Subcutaneous adipose tissue (tissue), 4 donors: ENCODE results near the gene PANX1. TPM values are rescaled to one million over a fixed set of nuclear protein-coding genes. Genes with fewer than 3 reads are reported as not detected.

Experiments used
- CTCF ChIP-seq: fragments of 450-650 bp; IDR thresholded peaks from one replicate; pipeline ENCODE4 v1.5.1; 2016; ENCODE audit warnings: low read depth, mild to moderate bottlenecking, control low read depth, antibody characterized with exemption, moderate library complexity
- total RNA-seq, 4 donors: library from RNA; depleted of rRNA; stranded (reverse); fragments of >200 nt; gene quantifications; one replicate each; pipeline ENCODE4 v1.1.0, GENCODE V29; 2016

Gene PANX1
- total RNA-seq, 4 donors from 2014 or later = 8.9 to 20.3 (median 19.6) TPM

DNA sequence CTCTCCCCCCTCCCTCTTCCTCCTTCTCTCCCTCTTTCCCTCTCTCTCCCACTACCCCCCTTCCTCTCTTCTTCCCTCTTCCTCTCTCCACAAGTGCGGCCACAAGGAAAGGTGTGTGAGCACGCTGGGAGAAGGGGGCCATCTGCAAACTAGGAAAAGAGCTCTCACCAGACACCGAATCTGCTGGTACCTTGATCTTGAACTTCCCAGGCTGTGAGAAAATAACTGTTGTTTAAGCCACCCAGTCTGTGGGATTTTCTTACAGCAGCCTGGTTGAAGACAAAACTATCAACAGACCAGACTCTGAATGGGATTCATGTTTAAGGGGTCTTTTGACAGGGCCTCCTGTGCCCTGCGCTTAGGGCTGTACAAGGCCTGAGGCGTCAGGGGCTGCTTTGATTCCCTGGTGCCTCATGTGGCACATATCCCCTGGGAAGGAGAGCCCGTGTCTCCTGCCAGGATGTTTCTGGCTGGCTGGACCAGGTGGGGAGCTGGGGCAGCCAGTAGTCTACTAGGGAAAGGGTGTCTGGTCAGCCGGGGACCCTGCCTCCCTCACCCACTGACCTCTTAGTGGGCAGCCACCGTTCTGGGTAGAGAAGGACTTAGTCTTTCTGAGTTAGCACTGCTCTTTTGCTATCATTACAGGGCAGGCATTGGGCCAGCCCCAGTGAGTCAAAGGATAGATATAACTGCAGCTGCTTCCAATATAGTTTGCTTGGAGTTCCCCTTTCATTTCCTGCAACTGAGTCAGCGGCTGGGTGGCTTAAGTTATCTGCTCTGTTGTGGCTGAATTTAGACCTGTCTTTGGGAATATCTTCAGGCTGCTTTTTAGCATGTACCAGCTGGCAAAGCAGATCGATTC is 6.2 kb downstream of the PANX1 start:
- no peak for TF ChIP-seq CTCF

DNA sequence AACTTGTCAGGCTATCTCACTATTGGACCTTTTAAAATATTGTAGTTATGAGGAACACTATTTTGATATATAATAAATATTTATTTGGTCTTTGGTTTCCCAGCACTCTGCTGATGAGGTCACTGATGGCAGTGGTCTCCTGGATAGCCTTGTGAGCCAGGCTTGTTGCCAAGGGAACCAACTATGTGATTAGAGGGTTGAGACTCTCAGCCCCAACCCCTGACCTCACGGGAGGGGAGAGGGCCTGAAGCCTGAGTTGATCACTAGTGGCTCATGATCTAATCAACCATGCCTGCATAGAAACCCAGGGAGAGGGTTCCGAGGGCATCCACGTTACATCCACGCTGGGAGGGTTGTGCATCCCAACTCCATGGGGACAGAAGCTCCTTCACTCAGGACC is 10.8 kb downstream of the PANX1 start:
- no peak for TF ChIP-seq CTCF

DNA sequence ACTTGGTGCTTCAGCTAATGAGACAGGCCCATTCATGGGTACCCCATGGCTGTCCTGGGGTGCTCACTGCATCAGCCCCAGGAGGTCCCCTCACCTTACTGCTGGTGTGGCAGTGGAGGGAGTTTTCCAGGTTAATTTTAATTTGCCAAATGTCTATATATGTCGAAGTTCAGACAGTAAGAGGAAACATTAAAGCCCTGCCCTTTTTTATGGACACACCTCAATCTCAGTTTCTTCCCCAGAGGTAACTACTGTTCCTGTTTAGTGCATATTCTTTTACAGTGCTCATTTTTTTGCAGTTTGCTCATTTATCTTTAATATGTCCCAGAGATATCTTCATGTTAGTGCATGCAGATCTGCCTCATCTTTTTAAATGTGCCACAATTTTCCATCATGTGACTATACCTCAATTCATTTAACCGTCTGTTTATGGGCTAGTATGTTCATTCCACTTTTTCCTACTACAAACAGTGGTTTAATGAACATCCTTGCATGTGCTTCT is 11.6 kb downstream of the PANX1 start:
- TF ChIP-seq CTCF = no peak

DNA sequence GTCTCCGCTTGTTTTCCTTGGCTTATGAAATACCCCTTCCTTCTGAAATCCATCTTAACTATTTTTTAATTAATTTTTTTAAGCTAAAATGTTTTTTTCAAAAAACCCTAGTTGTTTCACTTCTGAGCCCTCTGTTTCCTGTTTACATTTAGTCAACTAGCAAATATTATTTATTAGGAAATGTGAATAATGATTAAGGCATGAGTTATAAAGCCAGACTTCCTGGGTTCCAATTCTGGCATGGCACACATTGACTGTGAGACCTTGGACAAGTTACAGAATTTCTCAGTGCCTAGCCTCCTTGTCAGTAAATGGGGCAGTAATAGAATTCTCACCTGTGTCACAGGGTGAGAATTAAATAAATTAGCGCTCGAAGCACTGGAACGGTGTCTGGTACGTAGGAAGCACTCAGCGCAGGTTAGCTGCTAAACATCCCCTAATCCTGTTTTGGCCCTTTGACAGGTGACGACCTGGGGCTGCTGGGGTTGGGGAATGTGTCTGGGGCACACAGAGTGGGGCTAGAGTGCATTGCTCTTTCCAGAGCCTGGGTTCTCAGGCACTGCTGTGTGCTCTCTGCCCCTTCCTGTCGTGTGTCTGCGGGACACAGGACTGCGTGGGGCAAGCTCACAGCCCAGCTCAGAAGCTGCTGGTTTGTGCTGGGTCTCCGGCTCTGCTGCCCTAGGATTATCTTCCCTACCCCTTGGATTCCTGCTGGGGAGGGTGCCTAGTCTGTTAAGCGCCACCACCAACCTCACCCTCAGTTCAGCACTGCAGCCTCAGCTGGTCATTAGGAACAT is 13.1 kb downstream of the PANX1 start:
- TF ChIP-seq CTCF = no peak

DNA sequence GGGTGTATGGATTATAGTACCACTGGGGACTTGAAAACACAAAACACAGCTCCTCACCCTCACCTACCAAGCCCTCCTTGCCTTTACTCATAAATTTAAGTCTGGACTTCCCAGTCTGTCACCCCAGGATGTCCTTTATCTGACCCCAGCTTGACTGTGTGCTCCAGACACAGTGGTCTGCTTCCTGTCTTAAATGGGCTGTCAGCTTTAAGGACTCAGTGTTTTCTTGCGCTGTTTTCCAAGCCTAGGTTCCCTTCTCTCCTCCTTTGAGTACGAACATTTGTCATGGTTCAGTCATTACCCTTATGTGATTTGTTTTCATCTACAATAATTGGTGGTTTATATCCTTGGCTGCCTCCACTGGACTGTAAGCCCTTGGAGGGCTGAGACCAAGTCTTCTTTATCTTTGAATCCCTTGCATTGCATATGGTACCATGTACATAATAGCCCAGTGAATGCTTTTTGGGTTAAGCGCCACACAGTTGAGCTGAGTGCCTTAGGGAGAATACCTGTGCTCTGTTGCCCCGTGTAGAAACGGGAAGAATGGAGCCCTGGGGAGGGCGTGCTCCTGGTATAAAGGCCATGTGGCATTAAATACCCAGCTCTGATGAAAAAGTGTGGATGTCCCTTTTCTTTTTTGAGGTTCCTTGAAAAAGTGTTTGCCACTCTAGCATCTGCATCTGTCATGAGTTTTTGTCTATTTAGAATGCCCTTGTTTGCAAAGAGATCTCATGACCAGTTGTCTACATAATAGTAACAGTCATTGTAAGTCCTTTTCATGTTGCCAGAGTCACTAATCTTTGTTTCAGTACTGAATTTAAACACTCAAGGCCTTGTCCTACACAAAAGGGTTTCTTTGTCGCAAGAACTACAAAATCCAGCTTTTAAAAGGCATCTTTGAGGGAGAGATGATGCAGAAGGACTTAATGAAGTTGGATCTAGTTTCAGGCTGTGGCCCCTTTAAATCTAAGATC is 14.0 kb downstream of the PANX1 start:
- TF ChIP-seq CTCF = no peak

GRCh38 chr11:94144216-94144615 is 15.6 kb downstream of the PANX1 start:
- no peak for TF ChIP-seq CTCF
